ENCODE data around the gene GPR152.
A peak's percentile ranks its signal among the peaks of the same experiment; 100 is the strongest.

The GPR152 gene

GRCh38 chr11:67421430-67422031, 31.0 kb downstream of the GPR152 start:
- CTCF ChIA-PET: interaction anchor here (4.2 kb wide), 1 partner anchor 20 kb away, joined by 28 read pairs; the partner anchor contains the start of gene PPP1CA
- POLR2A ChIA-PET: no interaction called here
- DNase-seq (ENCODE audit: low read depth, low spot score): no peak
- TF ChIP-seq CTCF (IDR thresholded peaks at IDR 0.05; ENCODE audit: insufficient read depth, low read length, missing control alignments): no peak
- peak overlapping the region; percentile 32 for H3K4me3 ChIP-seq (ENCODE audit: low read depth, low read length)

GRCh38 chr11:67420646-67421429, 31.7 kb downstream of the GPR152 start:
- CTCF ChIA-PET: interaction anchor here (1.3 to 4.2 kb wide), 2 partner anchors 19 to 103 kb away, joined by 3 to 28 read pairs; partner anchors contain the start of gene PPP1CA
- POLR2A ChIA-PET: no interaction called here
- peak; percentile 7 for DNase-seq (ENCODE audit: low read depth, low spot score)
- no peak for TF ChIP-seq CTCF (IDR thresholded peaks at IDR 0.05; ENCODE audit: insufficient read depth, low read length, missing control alignments)
- H3K4me3 ChIP-seq (ENCODE audit: low read depth, low read length): peak overlapping the region; percentile 54

GRCh38 chr11:67420147-67420645, 32.3 kb downstream of the GPR152 start:
- ChIA-PET CTCF (interaction anchor here (0.5 to 4.2 kb wide), 3 partner anchors 18 to 103 kb away, joined by 3 to 28 read pairs (median 3); partner anchors contain the start of gene PPP1CA), POLR2A (interaction anchor here (0.8 kb wide), 1 partner anchor 19 kb away, joined by 4 read pairs; the partner anchor contains the start of gene PPP1CA)
- no peak for TF ChIP-seq CTCF (IDR thresholded peaks at IDR 0.05; ENCODE audit: insufficient read depth, low read length, missing control alignments)
- H3K4me3 ChIP-seq (ENCODE audit: low read depth, low read length): peak overlapping the region; percentile 54
- no peak for DNase-seq (ENCODE audit: low read depth, low spot score)

GRCh38 chr11:67419325-67420049, 33.0 kb downstream of the GPR152 start:
- no peak for TF ChIP-seq CTCF (IDR thresholded peaks at IDR 0.05; ENCODE audit: insufficient read depth, low read length, missing control alignments)
- ChIA-PET CTCF (interaction anchor here (0.5 to 4.2 kb wide), 3 partner anchors 18 to 68 kb away, joined by 3 to 28 read pairs (median 4); partner anchors contain the start of gene PPP1CA), POLR2A (interaction anchor here (0.8 kb wide), 1 partner anchor 18 kb away, joined by 4 read pairs; the partner anchor contains the start of gene PPP1CA)
- H3K4me3 ChIP-seq (ENCODE audit: low read depth, low read length): no peak overlapping the region
- DNase-seq (ENCODE audit: low read depth, low spot score): no peak

- no peak overlapping the region for H3K4me3 ChIP-seq (ENCODE audit: low read depth, low read length)
- ChIA-PET POLR2A (interaction anchor here (1.2 kb wide), 1 partner anchor 17 kb away, joined by 4 read pairs; the partner anchor contains the start of gene PPP1CA), CTCF (interaction anchor here (1.2 to 4.2 kb wide), 2 partner anchors 17 to 68 kb away, joined by 4 to 28 read pairs; partner anchors contain the start of gene PPP1CA)
- DNase-seq (ENCODE audit: low read depth, low spot score): no peak
- TF ChIP-seq CTCF (IDR thresholded peaks at IDR 0.05; ENCODE audit: insufficient read depth, low read length, missing control alignments): no peak
Measured at GRCh38 chr11:67418476-67419281, 33.9 kb downstream of the GPR152 start.
